Fibroblast of villous mesenchyme (primary cell): ENCODE measurements around the gene SLC12A4. TPM values are rescaled to one million over a fixed set of nuclear protein-coding genes. Genes with fewer than 3 reads are reported as not detected.

Experiments
- DNase-seq: peaks from one replicate; pipeline ENCODE4 v3.0.0-alpha.2; 2010; ENCODE audit warnings: low read depth
- H3K4me3 ChIP-seq: 2 replicates; pipeline ENCODE4 v1.5.1; 2011; ENCODE audit warnings: low read depth, mild to moderate bottlenecking, low read length
- total RNA-seq: library from RNA; depleted of rRNA; stranded (reverse); fragments of >200 nt; gene quantifications from 2 replicates; pipeline ENCODE4 v1.2.3, GENCODE V29; 2012
- TF ChIP-seq, protein P1 (sequence below): IDR thresholded peaks from 2 replicates; pipeline ENCODE4 v1.5.1; 2012; ENCODE audit warnings: low read depth, mild to moderate bottlenecking, low read length; ENCODE audit not compliant: insufficient read depth

The SLC12A4 gene
- total RNA-seq, 1 donor, result 104 TPM

DNA sequence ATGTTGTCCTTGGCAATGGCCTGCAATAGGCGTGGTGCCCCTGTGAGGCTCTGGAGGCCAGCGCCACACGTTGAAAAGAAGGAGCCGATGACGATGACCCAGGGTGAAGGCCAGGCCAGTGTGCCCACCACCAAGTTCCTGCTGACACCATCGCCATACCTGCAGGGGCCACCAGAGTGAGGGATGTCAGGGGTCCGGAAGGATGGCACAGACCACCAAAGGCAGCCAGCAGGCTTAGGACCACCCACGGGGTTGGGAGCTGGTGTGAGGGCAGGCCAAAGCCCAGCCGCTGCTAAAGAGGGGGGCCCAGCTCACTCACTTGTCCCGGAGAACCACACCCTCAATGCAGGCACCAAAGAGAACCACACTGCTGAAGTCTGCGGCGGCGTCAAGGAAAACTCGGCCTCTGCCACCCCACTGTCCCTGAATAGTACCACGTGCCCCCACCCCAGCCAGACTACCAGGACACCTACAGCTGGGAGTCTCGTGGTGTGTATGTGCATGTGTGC lies 18.0 kb downstream of the SLC12A4 start:
- no peak overlapping the region for H3K4me3 ChIP-seq
- no peak for DNase-seq
- TF ChIP-seq, protein P1, sequence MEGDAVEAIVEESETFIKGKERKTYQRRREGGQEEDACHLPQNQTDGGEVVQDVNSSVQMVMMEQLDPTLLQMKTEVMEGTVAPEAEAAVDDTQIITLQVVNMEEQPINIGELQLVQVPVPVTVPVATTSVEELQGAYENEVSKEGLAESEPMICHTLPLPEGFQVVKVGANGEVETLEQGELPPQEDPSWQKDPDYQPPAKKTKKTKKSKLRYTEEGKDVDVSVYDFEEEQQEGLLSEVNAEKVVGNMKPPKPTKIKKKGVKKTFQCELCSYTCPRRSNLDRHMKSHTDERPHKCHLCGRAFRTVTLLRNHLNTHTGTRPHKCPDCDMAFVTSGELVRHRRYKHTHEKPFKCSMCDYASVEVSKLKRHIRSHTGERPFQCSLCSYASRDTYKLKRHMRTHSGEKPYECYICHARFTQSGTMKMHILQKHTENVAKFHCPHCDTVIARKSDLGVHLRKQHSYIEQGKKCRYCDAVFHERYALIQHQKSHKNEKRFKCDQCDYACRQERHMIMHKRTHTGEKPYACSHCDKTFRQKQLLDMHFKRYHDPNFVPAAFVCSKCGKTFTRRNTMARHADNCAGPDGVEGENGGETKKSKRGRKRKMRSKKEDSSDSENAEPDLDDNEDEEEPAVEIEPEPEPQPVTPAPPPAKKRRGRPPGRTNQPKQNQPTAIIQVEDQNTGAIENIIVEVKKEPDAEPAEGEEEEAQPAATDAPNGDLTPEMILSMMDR, result no peak

DNA sequence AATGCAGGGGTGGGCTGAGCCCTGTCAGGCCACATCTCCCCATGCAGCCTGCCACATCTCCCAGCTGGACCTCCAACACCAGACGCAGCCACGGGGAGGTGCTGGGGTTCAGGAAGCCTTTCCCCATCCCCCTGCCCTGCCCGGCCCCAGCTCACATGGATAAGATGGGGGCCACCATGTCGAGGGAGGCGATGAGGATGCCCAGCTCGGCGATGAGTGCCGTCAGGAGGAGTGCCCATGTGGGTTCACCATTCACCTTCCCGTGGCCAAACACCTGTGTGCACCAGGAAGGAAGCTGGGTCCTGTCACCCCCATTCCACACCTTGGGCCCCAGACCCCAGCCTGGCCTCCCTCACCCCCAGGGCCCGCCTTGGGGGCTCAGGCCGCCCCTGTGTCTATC lies 18.8 kb downstream of the SLC12A4 start:
- DNase-seq, result no peak
- TF ChIP-seq, protein P1, result no peak
- H3K4me3 ChIP-seq, result no peak overlapping the region

- no peak overlapping the region for H3K4me3 ChIP-seq
- DNase-seq, result no peak
- TF ChIP-seq, protein P1, result no peak
Measured at GRCh38 chr16:67948015-67948414, 20.4 kb downstream of the SLC12A4 start.

- TF ChIP-seq, protein P1, result no peak
- H3K4me3 ChIP-seq, result no peak overlapping the region
- no peak for DNase-seq
Measured at GRCh38 chr16:67946966-67947558, 21.4 kb downstream of the SLC12A4 start.

DNA sequence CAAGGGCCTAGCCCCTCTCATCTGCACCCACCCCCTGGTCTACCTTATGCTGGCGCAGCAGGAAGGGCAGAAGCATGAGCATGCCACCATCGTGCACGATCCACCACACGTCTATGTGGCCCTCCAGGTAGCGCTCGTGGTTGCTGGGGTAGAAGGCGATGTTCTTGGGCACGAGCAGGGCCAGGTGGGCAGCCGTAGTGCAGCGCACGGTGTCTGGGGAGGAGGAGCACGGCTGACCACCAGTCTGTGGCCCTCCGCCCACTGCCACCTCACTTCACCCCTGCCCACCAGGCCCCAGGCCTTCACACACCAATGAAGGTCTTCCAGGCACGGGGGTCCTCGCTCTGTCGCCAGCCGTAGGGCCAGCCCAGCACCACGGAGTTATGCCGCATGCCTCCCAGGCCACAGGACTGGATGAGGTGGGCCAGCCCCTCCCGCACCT lies 22.3 kb downstream of the SLC12A4 start:
- H3K4me3 ChIP-seq, result no peak overlapping the region
- TF ChIP-seq, protein P1, result no peak
- no peak for DNase-seq

DNA sequence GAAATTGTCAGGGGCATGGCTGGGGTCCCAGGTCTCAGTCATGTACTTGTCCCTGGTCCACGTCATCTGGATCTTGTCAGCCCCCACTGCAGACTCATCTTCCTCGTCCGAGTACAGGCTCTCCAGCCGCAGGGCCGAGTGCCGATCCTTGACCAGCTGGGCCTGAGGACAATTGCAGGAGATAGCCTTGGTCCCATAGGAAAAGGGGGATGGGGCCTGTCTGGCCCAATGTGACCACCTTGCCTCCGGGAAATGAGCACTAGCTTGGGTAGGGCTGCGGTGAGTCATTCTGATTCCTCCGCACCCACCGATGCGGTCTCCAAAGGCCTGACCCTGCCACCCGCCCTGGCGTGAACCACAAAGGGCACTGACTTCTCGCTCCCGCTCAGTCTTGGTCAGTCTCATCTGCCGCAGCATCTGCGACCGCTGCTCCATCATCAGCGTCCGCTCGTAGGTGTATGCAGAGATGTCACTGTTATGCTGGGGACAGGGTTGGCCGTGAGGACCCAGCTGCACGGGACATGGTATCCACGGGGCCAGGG lies 23.0 kb downstream of the SLC12A4 start:
- no peak for DNase-seq
- no peak overlapping the region for H3K4me3 ChIP-seq
- TF ChIP-seq, protein P1, result no peak
